HUES64 (cell line): Measurements from ENCODE around the gene CSRP2.

Experiments
- H3K27ac ChIP-seq: 2 replicates; pipeline ENCODE4 v1.7.0; 2013; ENCODE audit warnings: low read depth, low read length, inconsistent platforms
- H3K27me3 ChIP-seq: 2 replicates; pipeline ENCODE4 v1.6.1; 2013; ENCODE audit warnings: mild to moderate bottlenecking, low read length; ENCODE audit not compliant: insufficient read depth
- H3K36me3 ChIP-seq: 2 replicates; pipeline ENCODE4 v1.6.1; 2013; ENCODE audit warnings: mild to moderate bottlenecking, low read length; ENCODE audit not compliant: insufficient read depth
- H3K4me1 ChIP-seq: 2 replicates; pipeline ENCODE4 v1.6.1; 2013; ENCODE audit warnings: mild to moderate bottlenecking, low read length, moderate library complexity; ENCODE audit not compliant: insufficient read depth
- H3K4me3 ChIP-seq: 2 replicates; pipeline ENCODE4 v1.5.1; 2013; ENCODE audit warnings: mild to moderate bottlenecking, low read length, moderate library complexity
- H3K9ac ChIP-seq: 2 replicates; pipeline ENCODE4 v1.6.1; 2013; ENCODE audit warnings: mild to moderate bottlenecking, low read depth, low read length
- H3K9me3 ChIP-seq: 2 replicates; pipeline ENCODE4 v1.6.1; 2013; ENCODE audit warnings: low read depth, low read length; ENCODE audit not compliant: insufficient read depth
- WGBS: fragments of 150-250, 120-280 bp; methylation state at CpG from one replicate; pipeline ENCODE4 v1.1.7; 2013; ENCODE audit warnings: missing lambda C conversion rate; 5-methylcytosine and 5-hydroxymethylcytosine counted together

Gene CSRP2

DNA sequence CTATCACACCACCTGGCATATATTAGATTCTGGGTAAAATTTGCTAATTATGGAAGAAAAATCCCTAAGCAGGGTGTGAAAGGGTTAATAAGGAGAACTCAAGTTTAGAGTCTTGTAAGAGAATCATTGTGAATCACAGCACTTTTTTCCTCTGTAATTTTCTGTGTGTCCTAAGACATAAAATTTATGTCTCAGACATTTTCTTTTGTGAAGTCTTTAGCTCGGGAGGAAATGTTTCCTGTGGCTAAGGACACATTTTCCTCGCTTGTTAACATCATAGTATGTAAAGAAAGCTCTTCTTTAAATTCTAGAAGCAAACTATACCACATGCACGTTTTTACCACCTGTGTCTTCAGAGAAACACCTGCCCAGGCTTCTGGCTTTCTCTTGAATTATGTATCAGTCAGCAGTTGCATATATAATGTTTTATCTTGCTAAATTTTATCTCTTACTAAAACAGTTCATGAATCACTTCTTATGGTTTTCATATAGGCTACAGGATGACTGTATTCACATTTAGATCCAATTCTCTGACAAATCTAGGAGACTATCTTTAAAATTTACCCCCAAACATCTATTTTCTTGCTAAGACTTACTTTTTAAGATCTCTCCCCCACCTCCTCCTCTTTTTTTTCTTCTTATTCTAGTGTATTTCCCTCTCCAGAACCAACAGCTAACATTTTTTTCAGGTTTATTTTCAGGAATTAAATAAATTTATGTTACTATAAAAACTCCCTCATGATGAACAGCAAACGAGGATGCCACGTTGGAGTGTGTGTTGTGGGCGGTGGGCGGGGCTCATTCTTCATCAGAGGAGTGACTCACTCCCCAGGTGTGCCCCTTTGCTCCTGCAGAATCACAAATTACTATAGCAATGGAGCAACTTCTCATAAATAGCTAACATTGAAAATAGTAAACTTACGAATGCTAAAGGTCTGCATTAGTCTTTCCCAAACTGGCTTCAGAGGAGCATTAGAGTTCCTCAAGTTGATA is 11.6 kb upstream of the CSRP2 start:
- H3K4me3 ChIP-seq: no peak overlapping the region
- WGBS: 71% methylated on average over 5 of the region's 8 CpGs
- H3K27me3 ChIP-seq: no peaks in the 10 kb centered on the region
- no peak overlapping the region for H3K27ac ChIP-seq
- peaks cover 14% of the 10 kb centered on the region; the same call in 1 of the 2 replicates for H3K4me1 ChIP-seq
- no peak overlapping the region for H3K9ac ChIP-seq
- peaks cover 7% of the 10 kb centered on the region; the same call in 1 of the 2 replicates for H3K9me3 ChIP-seq
- no peaks in the 10 kb centered on the region for H3K36me3 ChIP-seq

DNA sequence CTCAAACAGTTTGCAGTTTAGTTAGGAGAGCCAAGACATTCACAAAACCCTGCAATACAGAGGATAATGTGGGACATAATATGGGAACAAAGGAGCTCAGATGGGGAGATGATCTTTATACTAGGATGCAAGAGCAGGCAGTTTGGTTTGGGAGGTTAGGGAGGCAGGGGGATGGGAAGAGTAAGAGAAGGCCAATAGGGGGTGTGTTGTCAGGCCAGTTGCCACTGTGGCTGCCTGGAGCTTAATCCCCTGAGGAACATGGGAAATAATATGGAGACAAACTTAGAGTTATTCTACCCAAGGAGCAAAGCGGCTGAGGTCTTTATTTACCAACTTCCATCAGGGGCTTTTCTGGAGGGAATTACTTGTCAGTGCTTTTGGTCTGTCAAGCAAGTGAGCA is 10.0 kb upstream of the CSRP2 start:
- Histone ChIP-seq H3K9ac (no peak overlapping the region), H3K36me3 (no peaks in the 10 kb centered on the region)
- WGBS: 100% methylated on average over 1 of the region's 1 CpG

DNA sequence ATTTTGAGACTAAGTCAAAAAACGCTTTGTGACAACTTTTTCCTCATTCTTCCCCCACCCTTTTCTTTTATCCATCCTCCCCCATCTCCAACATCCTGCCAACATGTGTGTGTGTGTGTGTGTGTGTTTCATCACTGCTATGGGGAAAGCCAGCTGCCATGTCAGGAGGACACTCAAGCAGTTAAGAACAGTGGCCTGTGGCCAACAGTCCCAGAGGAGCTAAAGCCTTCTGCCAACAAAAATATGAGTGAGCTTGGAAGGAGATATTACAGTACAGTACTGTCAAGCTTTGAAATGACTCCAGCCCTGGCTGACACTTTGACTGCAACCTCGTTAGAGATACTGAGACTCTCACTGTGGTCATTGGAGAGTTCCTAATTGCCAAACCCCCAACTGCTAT is 5.0 kb upstream of the CSRP2 start:
- Histone ChIP-seq H3K4me3 (no peak overlapping the region), H3K27ac (no peak overlapping the region), H3K9me3 (no peaks in the 10 kb centered on the region), H3K4me1 (peaks cover 7% of the 10 kb centered on the region; the same call in 1 of the 2 replicates), H3K36me3 (no peaks in the 10 kb centered on the region), H3K9ac (no peak overlapping the region), H3K27me3 (no peaks in the 10 kb centered on the region)
- 88% methylated on average over 1 of the region's 2 CpGs for WGBS

More for the DNA sequence above, 10.0 kb upstream of the CSRP2 start:
- H3K27me3 ChIP-seq: no peaks in the 10 kb centered on the region
- H3K9me3 ChIP-seq: no peaks in the 10 kb centered on the region
- no peak overlapping the region for H3K4me3 ChIP-seq
- H3K27ac ChIP-seq: no peak overlapping the region
- H3K4me1 ChIP-seq: peaks cover 14% of the 10 kb centered on the region; the same call in 1 of the 2 replicates

DNA sequence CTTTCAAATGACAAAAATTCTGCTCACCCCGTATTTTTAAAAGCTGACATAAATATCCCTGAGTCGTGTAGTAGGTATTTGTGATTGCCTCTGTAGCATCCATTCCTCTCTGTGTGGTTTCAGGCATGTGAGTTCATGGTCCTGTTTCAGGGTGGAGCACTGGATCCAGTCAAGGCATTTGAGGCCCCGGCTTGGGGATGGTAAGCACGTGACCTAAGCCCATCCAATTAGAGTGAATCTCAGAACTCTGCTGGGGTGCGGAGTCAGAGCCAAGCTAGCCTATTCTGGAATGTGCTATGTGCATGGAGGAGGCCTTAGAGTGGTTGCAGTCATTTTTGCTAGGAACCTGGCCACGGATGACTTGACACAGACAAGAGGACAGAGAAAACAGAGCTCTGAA is 4.3 kb upstream of the CSRP2 start:
- Histone ChIP-seq H3K27ac (no peak overlapping the region), H3K4me1 (peaks cover 6% of the 10 kb centered on the region; the same call in 1 of the 2 replicates), H3K9me3 (no peaks in the 10 kb centered on the region), H3K4me3 (no peak overlapping the region), H3K36me3 (no peaks in the 10 kb centered on the region), H3K9ac (no peak overlapping the region), H3K27me3 (no peaks in the 10 kb centered on the region)
- WGBS: 88% methylated on average over 6 of the region's 6 CpGs

- Histone ChIP-seq H3K4me1 (peaks cover 9% of the 10 kb centered on the region; the same call in 1 of the 2 replicates), H3K4me3 (no peak overlapping the region), H3K9me3 (no peaks in the 10 kb centered on the region), H3K27me3 (no peaks in the 10 kb centered on the region), H3K36me3 (no peaks in the 10 kb centered on the region), H3K27ac (no peak overlapping the region), H3K9ac (no peak overlapping the region)
- WGBS: 89% methylated on average over 1 of the region's 1 CpG
Observed at GRCh38 chr12:76882367-76882766, 3.5 kb upstream of the CSRP2 start.

DNA sequence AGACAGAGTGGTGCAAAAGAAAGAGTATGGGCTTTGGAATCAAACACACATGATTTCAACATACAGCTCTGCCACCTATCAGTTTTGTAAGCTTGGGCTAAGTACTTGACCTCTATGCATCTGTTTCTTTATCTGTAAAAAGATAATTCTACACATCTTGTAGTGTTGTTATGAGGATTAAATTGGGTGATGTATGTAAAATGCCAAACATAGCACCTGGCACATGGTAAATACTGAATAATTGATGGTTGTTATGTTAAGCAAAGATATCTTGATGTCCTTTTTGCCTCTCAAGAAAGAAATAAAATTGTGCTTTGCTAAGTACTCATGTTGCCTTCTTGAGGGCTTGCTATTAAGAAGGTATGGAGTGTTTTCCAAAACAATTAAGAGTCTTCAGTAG is 2.3 kb upstream of the CSRP2 start:
- H3K9me3 ChIP-seq: no peaks in the 10 kb centered on the region
- no peak overlapping the region for H3K4me3 ChIP-seq
- H3K4me1 ChIP-seq: peaks cover 16% of the 10 kb centered on the region; the same call in 1 of the 2 replicates
- no peak overlapping the region for H3K27ac ChIP-seq
- no peak overlapping the region for H3K9ac ChIP-seq
- no peaks in the 10 kb centered on the region for H3K27me3 ChIP-seq
- H3K36me3 ChIP-seq: no peaks in the 10 kb centered on the region

- no peaks in the 10 kb centered on the region for H3K9me3 ChIP-seq
- H3K27me3 ChIP-seq: no peaks in the 10 kb centered on the region
- H3K9ac ChIP-seq: no peak overlapping the region
- H3K4me3 ChIP-seq: no peak overlapping the region
- H3K4me1 ChIP-seq: peaks cover 17% of the 10 kb centered on the region; the same call in 1 of the 2 replicates
- H3K27ac ChIP-seq: no peak overlapping the region
- WGBS: 95% methylated on average over 6 of the region's 7 CpGs
- H3K36me3 ChIP-seq: no peaks in the 10 kb centered on the region
Observed at GRCh38 chr12:76880519-76881023, 1.8 kb upstream of the CSRP2 start.

- 61% methylated on average over 10 of the region's 13 CpGs for WGBS
- peak overlapping the region; percentile 94; the same call in 1 of the 2 replicates for H3K27ac ChIP-seq
- no peaks in the 10 kb centered on the region for H3K9me3 ChIP-seq
- H3K36me3 ChIP-seq: no peaks in the 10 kb centered on the region
- H3K27me3 ChIP-seq: no peaks in the 10 kb centered on the region
- H3K4me3 ChIP-seq: peak overlapping the region; percentile 81
- peaks cover 23% of the 10 kb centered on the region for H3K4me1 ChIP-seq
- H3K9ac ChIP-seq: peak overlapping the region; percentile 93
Observed at GRCh38 chr12:76879710-76880518, 1.1 kb upstream of the CSRP2 start.

- under 1% methylated on average over 44 of the region's 44 CpGs for WGBS
- no peaks in the 10 kb centered on the region for H3K27me3 ChIP-seq
- peak overlapping the region; percentile 94 for H3K27ac ChIP-seq
- H3K36me3 ChIP-seq: no peaks in the 10 kb centered on the region
- peaks cover 28% of the 10 kb centered on the region for H3K4me1 ChIP-seq
- peak overlapping the region; percentile 81 for H3K4me3 ChIP-seq
- peak overlapping the region; percentile 85 for H3K9ac ChIP-seq
- no peaks in the 10 kb centered on the region for H3K9me3 ChIP-seq
Observed at GRCh38 chr12:76878099-76878898, 520 bp downstream of the CSRP2 start.

DNA sequence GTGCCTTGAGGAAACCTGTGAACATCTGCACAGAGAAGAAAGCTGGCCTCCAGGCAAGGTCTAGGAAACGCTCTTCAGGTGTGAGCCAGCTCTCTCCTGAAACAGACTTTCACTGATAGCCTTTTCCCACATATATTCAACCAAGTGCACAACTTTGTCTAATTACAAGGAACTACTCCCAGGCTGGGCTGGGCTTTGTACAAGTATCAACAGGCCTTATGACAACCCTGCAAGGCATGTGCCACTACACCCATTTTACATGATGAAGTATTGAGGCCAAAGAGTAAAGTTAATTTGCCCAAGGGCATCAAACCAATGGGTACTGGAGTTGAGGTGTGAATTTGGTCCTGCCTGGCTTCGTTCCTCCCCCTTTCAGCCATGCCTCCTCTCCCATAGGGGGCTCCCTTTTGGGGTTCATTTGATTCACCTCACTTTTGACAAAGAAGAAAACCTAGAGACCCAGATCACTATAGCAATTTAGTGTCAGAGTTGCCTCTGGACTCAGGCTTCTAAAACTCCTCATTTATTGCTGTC is 2.1 kb downstream of the CSRP2 start:
- no peak overlapping the region for H3K9ac ChIP-seq
- 82% methylated on average over 2 of the region's 2 CpGs for WGBS
- no peaks in the 10 kb centered on the region for H3K9me3 ChIP-seq
- H3K4me1 ChIP-seq: peaks cover 40% of the 10 kb centered on the region
- H3K27me3 ChIP-seq: no peaks in the 10 kb centered on the region
- H3K36me3 ChIP-seq: no peaks in the 10 kb centered on the region
- H3K4me3 ChIP-seq: peak overlapping the region; percentile 81
- H3K27ac ChIP-seq: no peak overlapping the region
